Testis (tissue), 2 donors: ENCODE results near the gene MCTP1.

Experiments used
- CTCF ChIP-seq, 3 experiments: fragments of 450-650 bp in 2 of 3; fragments of 200-600 bp in 1 of 3; sonication (generic) in 1 of 3; IDR thresholded peaks; one replicate each; pipeline ENCODE4 v1.5.1; 2016 to 2019; ENCODE audit warnings: antibody characterized with exemption in 3 of 3, mild to moderate bottlenecking in 2 of 3, moderate library complexity in 1 of 3
- POLR2A ChIP-seq: fragments of 450-650 bp; IDR thresholded peaks from one replicate; pipeline ENCODE4 v1.6.1; 2017; ENCODE audit warnings: antibody characterized with exemption, mild to moderate bottlenecking, moderate library complexity

GRCh38 chr5:94750681-94751080 is 534.2 kb downstream of the MCTP1 start:
- TF ChIP-seq CTCF (IDR thresholded peaks at IDR 0.05) = no peak
- no peak for TF ChIP-seq POLR2A
